GM12892 (cell line): Measurements from ENCODE around the gene RIN3.
"Not testable (repeated sequence)": the region's sequence is repeated elsewhere in the genome, so short reads cannot be mapped to it uniquely, and the experiment has no call there.

Experiments
- DNase-seq: peaks from one replicate; pipeline ENCODE4 v3.0.0; 2011; ENCODE audit not compliant: insufficient read length
- FAIRE-seq: peaks from 2 replicates; lab custom pipeline; 2011; peaks lifted over from hg19 to GRCh38; lab: Jason Lieb, UNC
- POLR2A ChIP-seq: IDR thresholded peaks from 2 replicates; pipeline ENCODE4 v1.6.1; 2011; ENCODE audit warnings: low read depth, low read length, control low read depth
- POLR2AphosphoS5 ChIP-seq: IDR thresholded peaks from 2 replicates; pipeline ENCODE4 v1.6.1; 2011; ENCODE audit warnings: low read depth, low read length, control low read depth
- TAF1 ChIP-seq: IDR thresholded peaks from 2 replicates; pipeline ENCODE4 v1.6.1; 2011; ENCODE audit warnings: low read depth, mild to moderate bottlenecking, control low read depth, low read length, borderline replicate concordance

RIN3 gene

GRCh38 chr14:92524602-92525185, 11.1 kb downstream of the RIN3 start:
- DNase-seq (no peak), FAIRE-seq (peak; percentile 56)
- TF ChIP-seq TAF1 = no peak
- no peak for TF ChIP-seq POLR2AphosphoS5
- TF ChIP-seq POLR2A = no peak

GRCh38 chr14:92525322-92526095, 11.9 kb downstream of the RIN3 start:
- FAIRE-seq (no peak), DNase-seq (no peak)
- no peak for TF ChIP-seq TAF1
- TF ChIP-seq POLR2AphosphoS5 = no peak
- no peak for TF ChIP-seq POLR2A

- TF ChIP-seq TAF1 (no peak), POLR2AphosphoS5 (no peak), POLR2A (no peak)
- DNase-seq = no peak
- no peak for FAIRE-seq
Observed at GRCh38 chr14:92527721-92528120, 14.1 kb downstream of the RIN3 start.

GRCh38 chr14:92528486-92529100, 15.0 kb downstream of the RIN3 start:
- TF ChIP-seq POLR2A = no peak
- no peak for TF ChIP-seq POLR2AphosphoS5
- TF ChIP-seq TAF1 = no peak
- FAIRE-seq (no peak), DNase-seq (no peak)

GRCh38 chr14:92529903-92530302, 16.3 kb downstream of the RIN3 start:
- FAIRE-seq (peak; percentile 80), DNase-seq (no peak)
- TF ChIP-seq TAF1 (no peak), POLR2A (no peak), POLR2AphosphoS5 (no peak)

GRCh38 chr14:92531106-92531873, 17.7 kb downstream of the RIN3 start:
- TF ChIP-seq TAF1 (no peak), POLR2AphosphoS5 (no peak), POLR2A (no peak)
- no peak for DNase-seq
- FAIRE-seq = no peak

GRCh38 chr14:92532490-92533163, 19.0 kb downstream of the RIN3 start:
- TF ChIP-seq POLR2A = no peak
- TF ChIP-seq TAF1 = no peak
- no peak for TF ChIP-seq POLR2AphosphoS5
- DNase-seq = no peak
- FAIRE-seq = no peak

- TF ChIP-seq POLR2AphosphoS5 (no peak), TAF1 (no peak), POLR2A (no peak)
- DNase-seq (no peak), FAIRE-seq (no peak)
Observed at GRCh38 chr14:92534932-92535643, 21.5 kb downstream of the RIN3 start.

GRCh38 chr14:92536231-92536630, 22.6 kb downstream of the RIN3 start:
- not testable (repeated sequence) for FAIRE-seq, DNase-seq

- no peak for DNase-seq
- TF ChIP-seq POLR2A = no peak
- peak; percentile 38 for FAIRE-seq
Observed at GRCh38 chr14:92538412-92538985, 24.9 kb downstream of the RIN3 start.

GRCh38 chr14:92539419-92539818, 25.8 kb downstream of the RIN3 start:
- TF ChIP-seq TAF1 (no peak), POLR2A (no peak), POLR2AphosphoS5 (no peak)
- no peak for FAIRE-seq

More at GRCh38 chr14:92539419-92539818, 25.8 kb downstream of the RIN3 start:
- no peak for DNase-seq
